ENCODE measurements around the gene GPRIN1.

- TF ChIP-seq CTCF (IDR thresholded peaks at IDR 0.05; ENCODE audit: low read depth, low read length) (no peak), EZH2phosphoT487 (IDR thresholded peaks at IDR 0.05; ENCODE audit: low read depth) (no peak)
Measured at GRCh38 chr5:176643491-176644219, 33.7 kb upstream of the GPRIN1 start.
